Activated T-helper 1 cell treated with Interleukin-2 at 50 U/mL for 16 hours (primary cell): ENCODE data around the gene SCAF11.
"Not testable (repeated sequence)": the region's sequence is repeated elsewhere in the genome, so short reads cannot be mapped to it uniquely, and the experiment has no call there.

Source experiments
- DNase-seq: peaks from one replicate; pipeline ENCODE4 v3.0.0-alpha.2; 2020; ENCODE audit warnings: low read depth

Gene SCAF11

GRCh38 chr12:45990468-45991283 is at the start of gene SCAF11:
Gene SCAF11 (minus strand): TSS chr12:45990574. CDS start chr12:45964167, 26,407 bp downstream.
- DNase-seq, result peak; percentile 100

- not testable (repeated sequence) for DNase-seq
Measured at GRCh38 chr12:46037066-46037465, 46.7 kb upstream of the SCAF11 start.

GRCh38 chr12:46027172-46027571 is 36.8 kb upstream of the SCAF11 start:
- no peak for DNase-seq

GRCh38 chr12:46024099-46024498 is 33.7 kb upstream of the SCAF11 start:
- no peak for DNase-seq

- DNase-seq, result no peak
Measured at GRCh38 chr12:46020768-46021167, 30.4 kb upstream of the SCAF11 start.

- not testable (repeated sequence) for DNase-seq
Measured at GRCh38 chr12:46018712-46019111, 28.3 kb upstream of the SCAF11 start.

GRCh38 chr12:46017866-46018375 is 27.5 kb upstream of the SCAF11 start:
- DNase-seq, result not testable (repeated sequence)

- DNase-seq, result no peak
Measured at GRCh38 chr12:46005823-46006222, 15.4 kb upstream of the SCAF11 start.

- DNase-seq, result no peak
Measured at GRCh38 chr12:46005151-46005797, 14.9 kb upstream of the SCAF11 start.

- no peak for DNase-seq
Measured at GRCh38 chr12:46004715-46005114, 14.3 kb upstream of the SCAF11 start.

- DNase-seq, result not testable (repeated sequence)
Measured at GRCh38 chr12:46000076-46000475, 9.7 kb upstream of the SCAF11 start.

- no peak for DNase-seq
Measured at GRCh38 chr12:45994736-45995135, 4.4 kb upstream of the SCAF11 start.

GRCh38 chr12:45991284-45992249 is 1.2 kb upstream of the SCAF11 start:
- DNase-seq, result peak; percentile 48

GRCh38 chr12:45989721-45990467 is 480 bp downstream of the SCAF11 start:
- DNase-seq, result peak; percentile 29

- DNase-seq, result no peak
Measured at GRCh38 chr12:45989287-45989686, 1.1 kb downstream of the SCAF11 start.

- no peak for DNase-seq
Measured at GRCh38 chr12:45988264-45988663, 2.1 kb downstream of the SCAF11 start.

GRCh38 chr12:45987340-45987727 is 3.0 kb downstream of the SCAF11 start:
- no peak for DNase-seq

- DNase-seq, result no peak
Measured at GRCh38 chr12:45986641-45987339, 3.6 kb downstream of the SCAF11 start.

GRCh38 chr12:45981075-45981837 is 9.1 kb downstream of the SCAF11 start:
- DNase-seq, result no peak

- no peak for DNase-seq
Measured at GRCh38 chr12:45980540-45980939, 9.8 kb downstream of the SCAF11 start.
